ENCODE measurements around the gene ZNF24. TPM values are rescaled to one million over a fixed set of nuclear protein-coding genes. Genes with fewer than 3 reads are reported as not detected.

ZNF24 gene
- total RNA-seq, 1 experiment from 2014 or later = 56.9 TPM

DNA sequence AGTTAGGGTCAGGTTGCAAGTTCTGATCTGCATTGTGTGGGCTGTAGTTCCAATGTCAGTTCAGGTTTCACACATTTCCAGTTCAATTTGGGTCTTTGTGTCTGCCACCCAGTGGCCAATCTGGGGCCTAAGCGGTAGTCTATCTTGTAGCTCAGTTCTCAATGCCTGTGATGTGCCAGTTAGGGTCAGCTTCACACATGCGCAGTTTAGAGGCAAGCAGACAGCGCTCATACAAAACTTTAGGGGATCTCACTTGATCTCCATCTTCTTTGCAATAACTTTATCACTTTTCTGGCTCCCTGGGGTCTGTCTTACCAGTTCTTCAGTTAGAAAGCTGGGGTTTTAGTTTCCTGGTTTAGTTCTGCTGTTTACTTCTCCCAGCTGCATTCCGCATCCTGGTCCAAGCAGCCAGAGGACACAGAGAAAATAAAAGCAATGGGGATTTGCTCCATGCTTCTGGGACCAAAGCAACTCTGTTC is 11.0 kb upstream of the ZNF24 start:
- H3K9me3 Mint-ChIP-seq = peaks cover 46% of the 10 kb centered on the region
- ChIA-PET POLR2A (interaction anchor here (0.9 to 1.0 kb wide), 3 partner anchors 11 to 115 kb away, joined by 3 to 8 read pairs (median 3); partner anchors contain the start of genes ZNF24 and ZNF397), CTCF (interaction anchor here (0.5 to 1.2 kb wide), 20 partner anchors 10 to 751 kb away, joined by 3 to 23 read pairs (median 4); partner anchors contain the start of genes ZNF24, ZNF396, ZNF397 and ZSCAN30)
- peaks cover 35% of the 10 kb centered on the region for H3K36me3 Mint-ChIP-seq
- ATAC-seq = peak; percentile 100
- H3K27me3 Mint-ChIP-seq (ENCODE audit: low read depth) = peaks cover 3% of the 10 kb centered on the region; the same call in 1 of the 2 replicates
- TF ChIP-seq AFF4 (CRISPR knock-in tag; IDR thresholded peaks at IDR 0.05; ENCODE audit: borderline replicate concordance) (no peak), NR2C2 (CRISPR knock-in tag; IDR thresholded peaks at IDR 0.05) (no peak)
- TF ChIP-seq, protein P1, sequence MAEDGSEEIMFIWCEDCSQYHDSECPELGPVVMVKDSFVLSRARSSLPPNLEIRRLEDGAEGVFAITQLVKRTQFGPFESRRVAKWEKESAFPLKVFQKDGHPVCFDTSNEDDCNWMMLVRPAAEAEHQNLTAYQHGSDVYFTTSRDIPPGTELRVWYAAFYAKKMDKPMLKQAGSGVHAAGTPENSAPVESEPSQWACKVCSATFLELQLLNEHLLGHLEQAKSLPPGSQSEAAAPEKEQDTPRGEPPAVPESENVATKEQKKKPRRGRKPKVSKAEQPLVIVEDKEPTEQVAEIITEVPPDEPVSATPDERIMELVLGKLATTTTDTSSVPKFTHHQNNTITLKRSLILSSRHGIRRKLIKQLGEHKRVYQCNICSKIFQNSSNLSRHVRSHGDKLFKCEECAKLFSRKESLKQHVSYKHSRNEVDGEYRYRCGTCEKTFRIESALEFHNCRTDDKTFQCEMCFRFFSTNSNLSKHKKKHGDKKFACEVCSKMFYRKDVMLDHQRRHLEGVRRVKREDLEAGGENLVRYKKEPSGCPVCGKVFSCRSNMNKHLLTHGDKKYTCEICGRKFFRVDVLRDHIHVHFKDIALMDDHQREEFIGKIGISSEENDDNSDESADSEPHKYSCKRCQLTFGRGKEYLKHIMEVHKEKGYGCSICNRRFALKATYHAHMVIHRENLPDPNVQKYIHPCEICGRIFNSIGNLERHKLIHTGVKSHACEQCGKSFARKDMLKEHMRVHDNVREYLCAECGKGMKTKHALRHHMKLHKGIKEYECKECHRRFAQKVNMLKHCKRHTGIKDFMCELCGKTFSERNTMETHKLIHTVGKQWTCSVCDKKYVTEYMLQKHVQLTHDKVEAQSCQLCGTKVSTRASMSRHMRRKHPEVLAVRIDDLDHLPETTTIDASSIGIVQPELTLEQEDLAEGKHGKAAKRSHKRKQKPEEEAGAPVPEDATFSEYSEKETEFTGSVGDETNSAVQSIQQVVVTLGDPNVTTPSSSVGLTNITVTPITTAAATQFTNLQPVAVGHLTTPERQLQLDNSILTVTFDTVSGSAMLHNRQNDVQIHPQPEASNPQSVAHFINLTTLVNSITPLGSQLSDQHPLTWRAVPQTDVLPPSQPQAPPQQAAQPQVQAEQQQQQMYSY (CRISPR knock-in tag; IDR thresholded peaks at IDR 0.05) = no peak
- no peaks in the 10 kb centered on the region; the same call in 1 of the 2 replicates for H3K4me1 Mint-ChIP-seq
- H3K27ac Mint-ChIP-seq = no peak overlapping the region
- H3K4me3 Mint-ChIP-seq = no peak overlapping the region
- DNase-seq (ENCODE audit: low spot score) = peak; percentile 65

- Mint-ChIP-seq H3K27ac (no peak overlapping the region), H3K4me1 (no peaks in the 10 kb centered on the region; the same call in 1 of the 2 replicates), H3K4me3 (no peak overlapping the region), H3K9me3 (peaks cover 41% of the 10 kb centered on the region), H3K27me3 (ENCODE audit: low read depth) (no peaks in the 10 kb centered on the region; the same call in 1 of the 2 replicates), H3K36me3 (peaks cover 30% of the 10 kb centered on the region)
- ChIA-PET CTCF (no interaction called here), POLR2A (no interaction called here)
- DNase-seq (ENCODE audit: low spot score) = no peak
- ATAC-seq = no peak
- TF ChIP-seq PREB (CRISPR knock-in tag; IDR thresholded peaks at IDR 0.05; ENCODE audit: borderline replicate concordance) = no peak
- TF ChIP-seq ZSCAN18 (CRISPR knock-in tag; IDR thresholded peaks at IDR 0.05) = no peak
- no peak for TF ChIP-seq GTF2I (CRISPR knock-in tag; conservative IDR thresholded peaks at IDR 0.05)
- TF ChIP-seq HMGA2 (CRISPR knock-in tag; IDR thresholded peaks at IDR 0.05) = no peak
- TF ChIP-seq, protein P2, sequence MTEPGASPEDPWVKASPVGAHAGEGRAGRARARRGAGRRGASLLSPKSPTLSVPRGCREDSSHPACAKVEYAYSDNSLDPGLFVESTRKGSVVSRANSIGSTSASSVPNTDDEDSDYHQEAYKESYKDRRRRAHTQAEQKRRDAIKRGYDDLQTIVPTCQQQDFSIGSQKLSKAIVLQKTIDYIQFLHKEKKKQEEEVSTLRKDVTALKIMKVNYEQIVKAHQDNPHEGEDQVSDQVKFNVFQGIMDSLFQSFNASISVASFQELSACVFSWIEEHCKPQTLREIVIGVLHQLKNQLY (CRISPR knock-in tag; IDR thresholded peaks at IDR 0.05) = no peak
- no peak for TF ChIP-seq GABPB1 (CRISPR knock-in tag; IDR thresholded peaks at IDR 0.05)
- TF ChIP-seq CREB1 (CRISPR knock-in tag; IDR thresholded peaks at IDR 0.05) = no peak
Observed at GRCh38 chr18:35352778-35353177, 8.6 kb upstream of the ZNF24 start.

GRCh38 chr18:35352283-35352682 is 8.1 kb upstream of the ZNF24 start:
- H3K4me1 Mint-ChIP-seq = no peaks in the 10 kb centered on the region; the same call in 1 of the 2 replicates
- ATAC-seq (no peak), DNase-seq (ENCODE audit: low spot score) (no peak)
- no peak for TF ChIP-seq NFATC4 (CRISPR knock-in tag; IDR thresholded peaks at IDR 0.05)
- H3K27ac Mint-ChIP-seq = no peak overlapping the region
- CTCF ChIA-PET = no interaction called here
- H3K36me3 Mint-ChIP-seq = peaks cover 30% of the 10 kb centered on the region
- no peak overlapping the region for H3K4me3 Mint-ChIP-seq
- H3K27me3 Mint-ChIP-seq (ENCODE audit: low read depth) = peaks cover 2% of the 10 kb centered on the region
- peaks cover 41% of the 10 kb centered on the region for H3K9me3 Mint-ChIP-seq
- POLR2A ChIA-PET = no interaction called here

Measured in WTC11 (cell line).